ENCODE results near the gene TSPEAR.

DNA sequence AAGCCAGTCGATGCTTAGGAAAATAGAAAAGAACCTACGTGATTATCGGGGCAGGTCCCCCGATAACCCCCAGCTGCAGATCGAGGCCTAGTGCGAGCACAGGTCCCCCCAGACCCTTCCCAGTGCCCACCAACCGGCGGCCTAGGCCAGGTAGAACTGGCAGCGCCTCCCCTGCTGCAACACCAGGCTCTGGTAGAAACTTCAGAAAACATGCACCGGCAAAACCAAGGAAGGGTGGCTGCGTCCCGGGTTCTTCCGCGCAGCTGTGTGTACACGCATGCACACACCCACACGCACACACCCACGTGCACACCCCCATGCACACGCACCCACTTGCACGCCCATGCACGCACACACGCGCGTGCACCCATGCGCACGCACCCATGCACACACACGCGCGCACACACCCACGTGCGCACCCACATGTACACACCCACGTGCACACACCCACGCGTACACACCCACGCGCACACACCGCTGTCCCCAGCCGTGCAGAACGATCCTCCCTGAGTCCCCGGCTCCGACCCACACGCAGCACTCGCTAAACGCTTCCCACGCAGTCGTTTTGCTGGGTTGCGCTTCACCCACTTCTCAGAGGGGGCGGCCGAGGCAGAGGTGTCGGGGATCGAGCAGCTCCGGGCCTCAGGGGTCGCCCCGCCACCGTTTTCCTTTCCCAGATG is 5.2 kb downstream of the TSPEAR start:
- TF ChIP-seq CTCF (IDR thresholded peaks at IDR 0.05; ENCODE audit: low read length): no peak
- no peak for TF ChIP-seq EZH2 (IDR thresholded peaks at IDR 0.05; ENCODE audit: borderline replicate concordance, low read length)
